ENCODE results near the gene KNDC1.
"Not testable (repeated sequence)": the region's sequence is repeated elsewhere in the genome, so short reads cannot be mapped to it uniquely, and the experiment has no call there.

The KNDC1 gene

GRCh38 chr10:133260895-133261725 lies 101.1 kb downstream of the KNDC1 start:
- no peaks in the 10 kb centered on the region for H3K27me3 ChIP-seq (replicated peaks; ENCODE audit: control insufficient read depth, insufficient read depth, low read length)
- peak overlapping the region; percentile 60 for H3K4me3 ChIP-seq (replicated peaks; ENCODE audit: low read depth, low read length)
- peak; percentile 80 for DNase-seq (ENCODE audit: extremely low read depth, insufficient read length)
- TF ChIP-seq, protein P1, sequence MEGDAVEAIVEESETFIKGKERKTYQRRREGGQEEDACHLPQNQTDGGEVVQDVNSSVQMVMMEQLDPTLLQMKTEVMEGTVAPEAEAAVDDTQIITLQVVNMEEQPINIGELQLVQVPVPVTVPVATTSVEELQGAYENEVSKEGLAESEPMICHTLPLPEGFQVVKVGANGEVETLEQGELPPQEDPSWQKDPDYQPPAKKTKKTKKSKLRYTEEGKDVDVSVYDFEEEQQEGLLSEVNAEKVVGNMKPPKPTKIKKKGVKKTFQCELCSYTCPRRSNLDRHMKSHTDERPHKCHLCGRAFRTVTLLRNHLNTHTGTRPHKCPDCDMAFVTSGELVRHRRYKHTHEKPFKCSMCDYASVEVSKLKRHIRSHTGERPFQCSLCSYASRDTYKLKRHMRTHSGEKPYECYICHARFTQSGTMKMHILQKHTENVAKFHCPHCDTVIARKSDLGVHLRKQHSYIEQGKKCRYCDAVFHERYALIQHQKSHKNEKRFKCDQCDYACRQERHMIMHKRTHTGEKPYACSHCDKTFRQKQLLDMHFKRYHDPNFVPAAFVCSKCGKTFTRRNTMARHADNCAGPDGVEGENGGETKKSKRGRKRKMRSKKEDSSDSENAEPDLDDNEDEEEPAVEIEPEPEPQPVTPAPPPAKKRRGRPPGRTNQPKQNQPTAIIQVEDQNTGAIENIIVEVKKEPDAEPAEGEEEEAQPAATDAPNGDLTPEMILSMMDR (IDR thresholded peaks at IDR 0.05; ENCODE audit: insufficient read depth, low read length, poor library complexity, severe bottlenecking), result peak; percentile 15
- H3K36me3 ChIP-seq (ENCODE audit: control insufficient read depth, insufficient read depth, low read length), result peaks cover 3% of the 10 kb centered on the region

GRCh38 chr10:133261726-133262325 lies 101.8 kb downstream of the KNDC1 start:
- Histone ChIP-seq H3K36me3 (ENCODE audit: control insufficient read depth, insufficient read depth, low read length) (peaks cover 3% of the 10 kb centered on the region), H3K4me3 (replicated peaks; ENCODE audit: low read depth, low read length) (peak overlapping the region; percentile 60), H3K27me3 (replicated peaks; ENCODE audit: control insufficient read depth, insufficient read depth, low read length) (no peaks in the 10 kb centered on the region)
- DNase-seq (ENCODE audit: extremely low read depth, insufficient read length), result peak; percentile 77
- TF ChIP-seq, protein P1 (IDR thresholded peaks at IDR 0.05; ENCODE audit: insufficient read depth, low read length, poor library complexity, severe bottlenecking), result no peak

DNA sequence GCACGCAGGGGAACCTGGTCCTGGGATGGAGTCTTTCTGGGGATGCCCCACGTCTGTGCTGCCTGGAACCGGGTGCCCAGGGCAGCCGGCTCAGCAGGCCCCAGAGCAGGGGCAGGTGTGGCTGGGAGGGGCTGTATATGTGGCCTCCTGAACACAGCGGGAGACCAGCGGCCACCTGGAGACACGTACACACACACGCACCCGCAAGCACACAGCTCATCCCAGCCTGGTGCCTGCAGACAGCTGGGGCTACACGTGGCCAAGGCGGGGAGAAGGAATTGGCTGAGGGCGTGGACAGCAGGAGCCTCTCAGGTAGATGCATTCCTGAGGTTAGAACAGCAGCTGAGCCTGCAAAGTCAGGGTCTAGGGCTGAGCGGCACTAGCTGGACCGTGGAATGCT lies 102.7 kb downstream of the KNDC1 start:
- H3K27me3 ChIP-seq (replicated peaks; ENCODE audit: control insufficient read depth, insufficient read depth, low read length), result no peaks in the 10 kb centered on the region
- H3K4me3 ChIP-seq (replicated peaks; ENCODE audit: low read depth, low read length), result no peak overlapping the region
- TF ChIP-seq, protein P1 (IDR thresholded peaks at IDR 0.05; ENCODE audit: insufficient read depth, low read length, poor library complexity, severe bottlenecking), result no peak
- peaks cover 5% of the 10 kb centered on the region for H3K36me3 ChIP-seq (ENCODE audit: control insufficient read depth, insufficient read depth, low read length)
- no peak for DNase-seq (ENCODE audit: extremely low read depth, insufficient read length)

DNA sequence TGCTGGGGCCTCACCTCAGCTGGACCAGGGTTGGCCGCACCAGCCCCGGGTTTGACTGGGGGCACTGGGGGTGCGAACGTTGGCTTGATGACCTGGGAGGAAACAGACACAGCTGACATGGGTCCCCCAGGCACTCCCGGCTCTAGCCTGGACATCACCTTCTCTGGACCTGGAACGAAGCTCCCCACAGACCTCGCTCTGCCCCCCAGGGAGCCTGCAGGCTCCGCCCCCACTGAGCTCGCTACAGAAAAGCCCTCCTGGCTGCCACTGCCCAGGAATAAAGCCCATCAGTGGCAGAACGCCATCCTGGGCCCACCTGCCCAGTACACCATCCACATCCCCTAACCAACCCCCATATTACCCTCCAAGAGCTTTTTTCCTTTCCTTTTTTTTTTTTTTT lies 103.7 kb downstream of the KNDC1 start:
- TF ChIP-seq, protein P1 (IDR thresholded peaks at IDR 0.05; ENCODE audit: insufficient read depth, low read length, poor library complexity, severe bottlenecking), result no peak
- Histone ChIP-seq H3K4me3 (replicated peaks; ENCODE audit: low read depth, low read length) (no peak overlapping the region), H3K36me3 (ENCODE audit: control insufficient read depth, insufficient read depth, low read length) (peaks cover 12% of the 10 kb centered on the region), H3K27me3 (replicated peaks; ENCODE audit: control insufficient read depth, insufficient read depth, low read length) (no peaks in the 10 kb centered on the region)
- no peak for DNase-seq (ENCODE audit: extremely low read depth, insufficient read length)

DNA sequence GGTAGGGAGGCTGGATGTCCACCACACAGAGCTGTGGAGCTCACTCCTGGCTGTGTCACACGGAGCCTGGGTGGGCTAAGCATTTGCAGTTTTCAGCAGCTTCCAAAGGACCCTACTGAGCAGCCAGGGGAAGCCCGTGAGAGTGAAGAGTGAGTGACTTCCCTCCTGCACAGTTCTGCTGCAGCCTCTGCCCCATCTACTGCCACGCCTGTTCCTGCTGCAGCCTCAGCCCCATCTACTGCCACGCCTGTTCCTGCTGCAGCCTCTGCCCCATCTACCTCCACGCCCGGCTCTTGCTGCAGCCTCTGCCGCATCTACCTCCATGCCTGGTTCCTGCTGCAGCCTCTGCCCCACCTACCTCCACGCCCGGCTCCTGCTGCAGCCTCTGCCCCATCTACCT lies 104.4 kb downstream of the KNDC1 start:
- H3K27me3 ChIP-seq (replicated peaks; ENCODE audit: control insufficient read depth, insufficient read depth, low read length), result no peaks in the 10 kb centered on the region
- no peak overlapping the region for H3K4me3 ChIP-seq (replicated peaks; ENCODE audit: low read depth, low read length)
- peaks cover 19% of the 10 kb centered on the region for H3K36me3 ChIP-seq (ENCODE audit: control insufficient read depth, insufficient read depth, low read length)
- no peak for DNase-seq (ENCODE audit: extremely low read depth, insufficient read length)
- TF ChIP-seq, protein P1 (IDR thresholded peaks at IDR 0.05; ENCODE audit: insufficient read depth, low read length, poor library complexity, severe bottlenecking), result no peak

- H3K4me3 ChIP-seq (replicated peaks; ENCODE audit: low read depth, low read length); DNase-seq (ENCODE audit: extremely low read depth, insufficient read length); H3K27me3 ChIP-seq (replicated peaks; ENCODE audit: control insufficient read depth, insufficient read depth, low read length): not testable (repeated sequence)
- H3K36me3 ChIP-seq (ENCODE audit: control insufficient read depth, insufficient read depth, low read length), result peaks cover 19% of the 10 kb centered on the region
Measured at GRCh38 chr10:133265052-133265451, 105.0 kb downstream of the KNDC1 start.
